Activated T-cell treated with anti-CD3 and anti-CD28 coated beads, Interleukin-2, amount 50 U/mL, for 72 hours (primary cell): ENCODE measurements around the gene KCNQ2. TPM values are rescaled to one million over a fixed set of nuclear protein-coding genes. Genes with fewer than 3 reads are reported as not detected.

Experiments
- ATAC-seq, 2 donors: fragments of 150-1000 bp; cut with Tn5 transposase; replicated peaks in 1 of 2; 2 replicates each; pipeline ENCODE4 v1.10.0; 2021; ENCODE audit warnings: moderate library complexity in 2 of 2, mild to moderate bottlenecking in 1 of 2
- DNase-seq, 2 donors: peaks; one replicate each; pipeline ENCODE4 v3.0.0; 2021 to 2022; ENCODE audit warnings: mixed read lengths in 1 of 2
- H3K27ac Mint-ChIP-seq: one replicate; pipeline ENCODE4 v1.8.0; 2022; ENCODE audit warnings: mild to moderate bottlenecking, moderate library complexity, mixed read lengths
- H3K27me3 Mint-ChIP-seq: one replicate; pipeline ENCODE4 v1.8.0; 2022; ENCODE audit warnings: low read depth, mixed read lengths
- H3K36me3 Mint-ChIP-seq, 2 donors: one replicate each; pipeline ENCODE4 v1.8.0; 2022; ENCODE audit warnings: mixed read lengths in 2 of 2, mild to moderate bottlenecking in 1 of 2; ENCODE audit not compliant: insufficient read depth in 2 of 2
- H3K4me1 Mint-ChIP-seq: one replicate; pipeline ENCODE4 v1.8.0; 2022; ENCODE audit warnings: low read depth, mixed read lengths
- H3K4me3 Mint-ChIP-seq, 2 donors: one replicate each; pipeline ENCODE4 v1.8.0; 2022; ENCODE audit warnings: mild to moderate bottlenecking in 2 of 2, mixed read lengths in 2 of 2, moderate library complexity in 2 of 2
- H3K9me3 Mint-ChIP-seq, 2 donors: one replicate each; pipeline ENCODE4 v1.8.0; 2022; ENCODE audit warnings: mixed read lengths in 2 of 2
- total RNA-seq, 2 donors: library from RNA; stranded (reverse); gene quantifications; one replicate each; pipeline ENCODE4 v1.2.3, GENCODE V29; 2022

KCNQ2 gene
- total RNA-seq, 2 donors from 2014 or later: 0.44 to 0.65 TPM

GRCh38 chr20:63508072-63508768 lies 35.8 kb upstream of the KCNQ2 start:
- DNase-seq (no peak), ATAC-seq (peak; percentile 36 to 52)
- H3K4me1 Mint-ChIP-seq: no peaks in the 10 kb centered on the region
- no peak overlapping the region for H3K27ac Mint-ChIP-seq
- H3K27me3 Mint-ChIP-seq: peaks cover 61% of the 10 kb centered on the region
- H3K4me3 Mint-ChIP-seq: peak overlapping the region in 1 of 2 donors; percentile 6
- peaks cover 0 to 2% of the 10 kb centered on the region in 2 donors for H3K36me3 Mint-ChIP-seq
- H3K9me3 Mint-ChIP-seq: peaks cover 2 to 5% of the 10 kb centered on the region in 2 donors

GRCh38 chr20:63507083-63507743 lies 34.8 kb upstream of the KCNQ2 start:
- H3K4me1 Mint-ChIP-seq: no peaks in the 10 kb centered on the region
- H3K9me3 Mint-ChIP-seq: peaks cover 2 to 5% of the 10 kb centered on the region in 2 donors
- DNase-seq (no peak), ATAC-seq (no peak)
- peak overlapping the region in 1 of 2 donors; percentile 14 for H3K4me3 Mint-ChIP-seq
- peaks cover 51% of the 10 kb centered on the region for H3K27me3 Mint-ChIP-seq
- peaks cover 0 to 2% of the 10 kb centered on the region in 2 donors for H3K36me3 Mint-ChIP-seq
- H3K27ac Mint-ChIP-seq: no peak overlapping the region

DNA sequence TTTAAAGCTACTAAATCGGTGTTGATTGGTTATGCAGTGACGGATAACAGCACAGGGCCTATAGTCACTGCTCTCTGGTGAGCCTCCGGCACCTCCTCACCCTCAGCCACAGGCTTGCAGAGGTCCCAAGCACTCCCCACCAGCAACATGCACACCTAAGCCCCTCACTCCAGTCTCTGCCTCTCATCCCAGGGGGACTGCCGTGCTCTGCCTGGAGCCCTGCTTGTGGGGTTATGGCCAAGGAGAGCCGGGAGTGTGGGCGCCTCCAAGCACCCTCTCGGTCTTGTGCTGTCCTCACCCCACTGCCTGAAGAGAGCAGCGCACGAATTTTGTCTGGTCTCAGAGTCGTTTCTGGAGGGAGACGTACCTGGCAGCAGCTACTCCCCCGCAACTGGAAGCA lies 33.3 kb upstream of the KCNQ2 start:
- no peak overlapping the region for H3K27ac Mint-ChIP-seq
- DNase-seq: no peak
- H3K4me1 Mint-ChIP-seq: no peaks in the 10 kb centered on the region
- peaks cover 0 to 2% of the 10 kb centered on the region in 2 donors for H3K36me3 Mint-ChIP-seq
- no peak for ATAC-seq
- H3K4me3 Mint-ChIP-seq: no peak overlapping the region
- H3K9me3 Mint-ChIP-seq: peaks cover 2 to 5% of the 10 kb centered on the region in 2 donors
- peaks cover 41% of the 10 kb centered on the region for H3K27me3 Mint-ChIP-seq

- H3K27ac Mint-ChIP-seq: no peak overlapping the region
- ATAC-seq: no peak
- H3K4me3 Mint-ChIP-seq: no peak overlapping the region
- H3K27me3 Mint-ChIP-seq: peaks cover 36% of the 10 kb centered on the region
- peaks cover 2 to 5% of the 10 kb centered on the region in 2 donors for H3K9me3 Mint-ChIP-seq
- no peaks in the 10 kb centered on the region for H3K4me1 Mint-ChIP-seq
- no peak for DNase-seq
- H3K36me3 Mint-ChIP-seq: peaks cover 0 to 2% of the 10 kb centered on the region in 2 donors
These were observed 32.8 kb upstream of the KCNQ2 start for GRCh38 chr20:63505281-63505680.

DNA sequence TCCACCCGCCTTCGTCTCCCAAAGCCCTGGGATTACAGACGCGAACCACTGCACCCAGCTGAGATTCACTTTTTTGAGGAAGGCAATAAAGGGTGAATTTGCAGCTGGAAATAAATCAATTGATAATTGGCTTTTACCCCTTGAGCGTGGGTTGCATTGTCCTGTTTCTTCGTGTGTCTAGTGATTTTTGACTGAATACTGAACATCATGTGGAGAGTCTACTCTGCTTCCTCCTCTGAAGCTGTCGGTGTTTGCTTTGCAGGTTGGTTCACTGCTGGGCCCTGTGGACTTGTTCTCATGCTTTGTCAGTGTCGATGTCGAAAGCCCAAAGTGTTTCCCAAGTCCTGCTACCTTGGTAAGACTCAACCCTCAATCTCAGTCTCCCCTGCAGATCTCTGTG lies 32.2 kb upstream of the KCNQ2 start:
- no peak for ATAC-seq
- Mint-ChIP-seq H3K9me3 (peaks cover 2 to 5% of the 10 kb centered on the region in 2 donors), H3K27me3 (peaks cover 30% of the 10 kb centered on the region), H3K27ac (no peak overlapping the region), H3K36me3 (peaks cover 0 to 2% of the 10 kb centered on the region in 2 donors), H3K4me1 (no peaks in the 10 kb centered on the region), H3K4me3 (no peak overlapping the region)
- no peak for DNase-seq

- H3K9me3 Mint-ChIP-seq: peaks cover 2 to 5% of the 10 kb centered on the region in 2 donors
- DNase-seq (no peak), ATAC-seq (no peak)
- no peaks in the 10 kb centered on the region for H3K4me1 Mint-ChIP-seq
- no peak overlapping the region for H3K4me3 Mint-ChIP-seq
- peaks cover 22% of the 10 kb centered on the region for H3K27me3 Mint-ChIP-seq
- peaks cover 0 to 2% of the 10 kb centered on the region in 2 donors for H3K36me3 Mint-ChIP-seq
- H3K27ac Mint-ChIP-seq: no peak overlapping the region
These were observed 31.1 kb upstream of the KCNQ2 start for GRCh38 chr20:63503524-63503923.

- Mint-ChIP-seq H3K27me3 (peaks cover 20% of the 10 kb centered on the region), H3K9me3 (peaks cover 2 to 5% of the 10 kb centered on the region in 2 donors), H3K4me1 (no peaks in the 10 kb centered on the region), H3K36me3 (peaks cover 0 to 2% of the 10 kb centered on the region in 2 donors), H3K4me3 (no peak overlapping the region), H3K27ac (no peak overlapping the region)
- DNase-seq: no peak
- no peak for ATAC-seq
These were observed 30.3 kb upstream of the KCNQ2 start for GRCh38 chr20:63502671-63503172.

GRCh38 chr20:63501818-63502670 lies 29.6 kb upstream of the KCNQ2 start:
- H3K4me3 Mint-ChIP-seq: no peak overlapping the region
- H3K4me1 Mint-ChIP-seq: no peaks in the 10 kb centered on the region
- H3K27me3 Mint-ChIP-seq: peaks cover 24% of the 10 kb centered on the region
- DNase-seq (no peak), ATAC-seq (no peak)
- peaks cover 0 to 2% of the 10 kb centered on the region in 2 donors for H3K36me3 Mint-ChIP-seq
- no peak overlapping the region for H3K27ac Mint-ChIP-seq
- peaks cover 2 to 5% of the 10 kb centered on the region in 2 donors for H3K9me3 Mint-ChIP-seq

GRCh38 chr20:63500902-63501817 lies 28.7 kb upstream of the KCNQ2 start:
- DNase-seq: no peak
- Mint-ChIP-seq H3K9me3 (peaks cover 2 to 5% of the 10 kb centered on the region in 2 donors), H3K36me3 (peaks cover 0 to 2% of the 10 kb centered on the region in 2 donors), H3K4me3 (peak overlapping the region in 1 of 2 donors; percentile 32), H3K27ac (no peak overlapping the region), H3K27me3 (peaks cover 27% of the 10 kb centered on the region), H3K4me1 (no peaks in the 10 kb centered on the region)
- ATAC-seq: no peak

- H3K9me3 Mint-ChIP-seq: peaks cover 2 to 5% of the 10 kb centered on the region in 2 donors
- H3K4me3 Mint-ChIP-seq: peak overlapping the region in 1 of 2 donors; percentile 32
- DNase-seq (no peak), ATAC-seq (no peak)
- no peak overlapping the region for H3K27ac Mint-ChIP-seq
- H3K36me3 Mint-ChIP-seq: peaks cover 0 to 2% of the 10 kb centered on the region in 2 donors
- peaks cover 27% of the 10 kb centered on the region for H3K27me3 Mint-ChIP-seq
- no peaks in the 10 kb centered on the region for H3K4me1 Mint-ChIP-seq
These were observed 27.9 kb upstream of the KCNQ2 start for GRCh38 chr20:63500151-63500901.

- Mint-ChIP-seq H3K4me1 (no peaks in the 10 kb centered on the region), H3K36me3 (no peaks in the 10 kb centered on the region), H3K27ac (no peak overlapping the region), H3K9me3 (peaks cover 0 to 2% of the 10 kb centered on the region in 2 donors), H3K4me3 (no peak overlapping the region), H3K27me3 (peaks cover 19% of the 10 kb centered on the region)
- peak; percentile 13 to 16 for ATAC-seq
- no peak for DNase-seq
These were observed 27.0 kb upstream of the KCNQ2 start for GRCh38 chr20:63499338-63499969.
